HUES48 (cell line): Measurements from ENCODE around the gene ZNHIT2.
A peak's percentile ranks its signal among the peaks of the same experiment; 100 is the strongest.
"Not testable (repeated sequence)": the region's sequence is repeated elsewhere in the genome, so short reads cannot be mapped to it uniquely, and the experiment has no call there.

Experiments
- H3K27ac ChIP-seq: one replicate; pipeline ENCODE4 v1.7.0; 2013; ENCODE audit warnings: low read depth, low read length, inconsistent platforms
- H3K27me3 ChIP-seq: 2 replicates; pipeline ENCODE4 v1.6.1; 2013; ENCODE audit warnings: mild to moderate bottlenecking, low read length; ENCODE audit not compliant: control insufficient read depth, insufficient read depth
- H3K36me3 ChIP-seq: 2 replicates; pipeline ENCODE4 v1.6.1; 2013; ENCODE audit warnings: low read length; ENCODE audit not compliant: control insufficient read depth, insufficient read depth
- H3K4me1 ChIP-seq: 2 replicates; pipeline ENCODE4 v1.6.1; 2013; ENCODE audit warnings: mild to moderate bottlenecking, low read length; ENCODE audit not compliant: control insufficient read depth, insufficient read depth
- H3K4me3 ChIP-seq: 2 replicates; pipeline ENCODE4 v1.5.1; 2013; ENCODE audit warnings: mild to moderate bottlenecking, low read depth, low read length
- H3K9ac ChIP-seq: 2 replicates; pipeline ENCODE4 v1.6.1; 2013; ENCODE audit warnings: mild to moderate bottlenecking, low read depth, low read length, moderate library complexity
- H3K9me3 ChIP-seq: 2 replicates; pipeline ENCODE4 v1.6.1; 2013; ENCODE audit warnings: low read length; ENCODE audit not compliant: control insufficient read depth, insufficient read depth

Gene ZNHIT2

GRCh38 chr11:65151331-65151899, 33.9 kb upstream of the ZNHIT2 start:
- Histone ChIP-seq H3K27ac (no peak overlapping the region), H3K9me3 (no peaks in the 10 kb centered on the region), H3K9ac (no peak overlapping the region), H3K27me3 (no peaks in the 10 kb centered on the region), H3K36me3 (no peaks in the 10 kb centered on the region), H3K4me3 (no peak overlapping the region), H3K4me1 (no peaks in the 10 kb centered on the region)

- H3K36me3 ChIP-seq = no peaks in the 10 kb centered on the region
- H3K9ac ChIP-seq = no peak overlapping the region
- no peaks in the 10 kb centered on the region for H3K4me1 ChIP-seq
- H3K4me3 ChIP-seq = no peak overlapping the region
- H3K27ac ChIP-seq = no peak overlapping the region
- H3K27me3 ChIP-seq = no peaks in the 10 kb centered on the region
- no peaks in the 10 kb centered on the region for H3K9me3 ChIP-seq
Measured at GRCh38 chr11:65150509-65151299, 33.2 kb upstream of the ZNHIT2 start.

GRCh38 chr11:65150131-65150508, 32.6 kb upstream of the ZNHIT2 start:
- not testable (repeated sequence) for H3K4me3 ChIP-seq, H3K4me1 ChIP-seq, H3K27ac ChIP-seq, H3K9me3 ChIP-seq, H3K9ac ChIP-seq, H3K36me3 ChIP-seq, H3K27me3 ChIP-seq

GRCh38 chr11:65148657-65149056, 31.2 kb upstream of the ZNHIT2 start:
- H3K9me3 ChIP-seq = no peaks in the 10 kb centered on the region
- no peaks in the 10 kb centered on the region for H3K4me1 ChIP-seq
- H3K36me3 ChIP-seq = no peaks in the 10 kb centered on the region
- no peaks in the 10 kb centered on the region for H3K27me3 ChIP-seq
- no peak overlapping the region for H3K4me3 ChIP-seq
- no peak overlapping the region for H3K27ac ChIP-seq
- H3K9ac ChIP-seq = no peak overlapping the region

GRCh38 chr11:65147352-65148075, 30.0 kb upstream of the ZNHIT2 start:
- H3K9ac ChIP-seq = no peak overlapping the region
- no peaks in the 10 kb centered on the region for H3K4me1 ChIP-seq
- H3K27ac ChIP-seq = no peak overlapping the region
- H3K27me3 ChIP-seq = no peaks in the 10 kb centered on the region
- no peaks in the 10 kb centered on the region for H3K36me3 ChIP-seq
- H3K9me3 ChIP-seq = no peaks in the 10 kb centered on the region
- no peak overlapping the region for H3K4me3 ChIP-seq

- Histone ChIP-seq H3K27ac (no peak overlapping the region), H3K4me3 (no peak overlapping the region), H3K4me1 (no peaks in the 10 kb centered on the region), H3K9ac (no peak overlapping the region), H3K27me3 (no peaks in the 10 kb centered on the region), H3K36me3 (no peaks in the 10 kb centered on the region), H3K9me3 (no peaks in the 10 kb centered on the region)
Measured at GRCh38 chr11:65141896-65142494, 24.5 kb upstream of the ZNHIT2 start.

- no peak overlapping the region for H3K4me3 ChIP-seq
- peaks cover 14% of the 10 kb centered on the region for H3K36me3 ChIP-seq
- no peaks in the 10 kb centered on the region for H3K27me3 ChIP-seq
- peaks cover 9% of the 10 kb centered on the region for H3K4me1 ChIP-seq
- no peak overlapping the region for H3K9ac ChIP-seq
- no peak overlapping the region for H3K27ac ChIP-seq
- no peaks in the 10 kb centered on the region for H3K9me3 ChIP-seq
Measured at GRCh38 chr11:65136515-65137096, 19.1 kb upstream of the ZNHIT2 start.

GRCh38 chr11:65135633-65136145, 18.2 kb upstream of the ZNHIT2 start:
- peak overlapping the region; percentile 98 for H3K27ac ChIP-seq
- peak overlapping the region; percentile 83 for H3K4me3 ChIP-seq

GRCh38 chr11:65134952-65135632, 17.6 kb upstream of the ZNHIT2 start:
- Histone ChIP-seq H3K4me1 (peaks cover 9% of the 10 kb centered on the region), H3K9me3 (no peaks in the 10 kb centered on the region), H3K27me3 (no peaks in the 10 kb centered on the region), H3K27ac (peak overlapping the region; percentile 98), H3K4me3 (peak overlapping the region; percentile 83), H3K36me3 (peaks cover 28% of the 10 kb centered on the region), H3K9ac (peak overlapping the region; percentile 98)

More at GRCh38 chr11:65135633-65136145, 18.2 kb upstream of the ZNHIT2 start:
- Histone ChIP-seq H3K27me3 (no peaks in the 10 kb centered on the region), H3K36me3 (peaks cover 24% of the 10 kb centered on the region), H3K9me3 (no peaks in the 10 kb centered on the region), H3K4me1 (peaks cover 9% of the 10 kb centered on the region), H3K9ac (peak overlapping the region; percentile 98; the same call in 1 of the 2 replicates)

- peaks cover 35% of the 10 kb centered on the region for H3K36me3 ChIP-seq
- peak within 1 kb of the TSS; percentile 83 for H3K4me3 ChIP-seq
- peaks cover 9% of the 10 kb centered on the region for H3K4me1 ChIP-seq
- peak within 1 kb of the TSS; percentile 98 for H3K27ac ChIP-seq
- H3K27me3 ChIP-seq = no peaks in the 10 kb centered on the region
- no peaks in the 10 kb centered on the region for H3K9me3 ChIP-seq
- H3K9ac ChIP-seq = peak within 1 kb of the TSS; percentile 98
Measured at GRCh38 chr11:65134240-65134951, 16.9 kb upstream of the ZNHIT2 start, which contains the start of gene SYVN1. SYVN1 (minus strand) TSS chr11:65134519; CDS start chr11:65133601, 918 bp downstream.
